Measurements from ENCODE around the gene CAAP1. TPM values are rescaled to one million over a fixed set of nuclear protein-coding genes. Genes with fewer than 3 reads are reported as not detected.

Gene CAAP1
- total and polyA plus RNA-seq, 4 donors, result 8.9 to 19.6 (median 11.3) TPM

- Histone ChIP-seq H3K27ac (ENCODE audit: low read depth in 1 of 2, low read length in 2 of 2) (no peak overlapping the region), H3K9ac (ENCODE audit: low read depth in 1 of 2, low read length in 2 of 2) (no peak overlapping the region), H3K4me3 (ENCODE audit: low read depth in 1 of 3, low read length in 3 of 3) (no peak overlapping the region), H3K36me3 (ENCODE audit: control insufficient read depth in 4 of 4, insufficient read depth in 3 of 4, low read depth in 1 of 4, low read length in 3 of 4) (no peaks in the 10 kb centered on the region), H3K9me3 (ENCODE audit: control insufficient read depth in 4 of 4, low read length in 3 of 4) (no peaks in the 10 kb centered on the region), H3K4me1 (ENCODE audit: control insufficient read depth in 4 of 4, insufficient read depth in 4 of 4, low read length in 3 of 4) (no peaks in the 10 kb centered on the region), H3K27me3 (ENCODE audit: control insufficient read depth in 4 of 4, insufficient read depth in 4 of 4, low read length in 3 of 4) (no peaks in the 10 kb centered on the region)
- DNase-seq (ENCODE audit: low spot score), result no peak
- 71% methylated on average over 1 of the region's 1 CpG for WGBS
- TF ChIP-seq JUND (IDR thresholded peaks at IDR 0.05) (no peak), YY1 (IDR thresholded peaks at IDR 0.05) (no peak), HNF4A (conservative IDR thresholded peaks at IDR 0.05) (no peak), RXRA (IDR thresholded peaks at IDR 0.05) (no peak), SP1 (IDR thresholded peaks at IDR 0.05) (no peak), NR2F2 (IDR thresholded peaks at IDR 0.05) (no peak), CTCF (IDR thresholded peaks at IDR 0.05; ENCODE audit: low read depth, low read length, missing input control) (no peak), TAF1 (conservative IDR thresholded peaks at IDR 0.05) (no peak), ATF3 (IDR thresholded peaks at IDR 0.05) (no peak), RAD21 (IDR thresholded peaks at IDR 0.05) (no peak), HNF4G (IDR thresholded peaks at IDR 0.05) (no peak), EGR1 (IDR thresholded peaks at IDR 0.05; ENCODE audit: low read depth in 2 of 2) (no peak), GABPA (IDR thresholded peaks at IDR 0.05 in 1 of 2, conservative IDR thresholded peaks at IDR 0.05 in 1 of 2) (no peak), FOXA1 (IDR thresholded peaks at IDR 0.05) (no peak)
- TF ChIP-seq, protein P1, sequence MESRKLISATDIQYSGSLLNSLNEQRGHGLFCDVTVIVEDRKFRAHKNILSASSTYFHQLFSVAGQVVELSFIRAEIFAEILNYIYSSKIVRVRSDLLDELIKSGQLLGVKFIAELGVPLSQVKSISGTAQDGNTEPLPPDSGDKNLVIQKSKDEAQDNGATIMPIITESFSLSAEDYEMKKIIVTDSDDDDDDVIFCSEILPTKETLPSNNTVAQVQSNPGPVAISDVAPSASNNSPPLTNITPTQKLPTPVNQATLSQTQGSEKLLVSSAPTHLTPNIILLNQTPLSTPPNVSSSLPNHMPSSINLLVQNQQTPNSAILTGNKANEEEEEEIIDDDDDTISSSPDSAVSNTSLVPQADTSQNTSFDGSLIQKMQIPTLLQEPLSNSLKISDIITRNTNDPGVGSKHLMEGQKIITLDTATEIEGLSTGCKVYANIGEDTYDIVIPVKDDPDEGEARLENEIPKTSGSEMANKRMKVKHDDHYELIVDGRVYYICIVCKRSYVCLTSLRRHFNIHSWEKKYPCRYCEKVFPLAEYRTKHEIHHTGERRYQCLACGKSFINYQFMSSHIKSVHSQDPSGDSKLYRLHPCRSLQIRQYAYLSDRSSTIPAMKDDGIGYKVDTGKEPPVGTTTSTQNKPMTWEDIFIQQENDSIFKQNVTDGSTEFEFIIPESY (IDR thresholded peaks at IDR 0.05), result no peak
- TF ChIP-seq, protein P2, sequence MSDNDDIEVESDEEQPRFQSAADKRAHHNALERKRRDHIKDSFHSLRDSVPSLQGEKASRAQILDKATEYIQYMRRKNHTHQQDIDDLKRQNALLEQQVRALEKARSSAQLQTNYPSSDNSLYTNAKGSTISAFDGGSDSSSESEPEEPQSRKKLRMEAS (IDR thresholded peaks at IDR 0.05), result no peak
- TF ChIP-seq, protein P3, sequence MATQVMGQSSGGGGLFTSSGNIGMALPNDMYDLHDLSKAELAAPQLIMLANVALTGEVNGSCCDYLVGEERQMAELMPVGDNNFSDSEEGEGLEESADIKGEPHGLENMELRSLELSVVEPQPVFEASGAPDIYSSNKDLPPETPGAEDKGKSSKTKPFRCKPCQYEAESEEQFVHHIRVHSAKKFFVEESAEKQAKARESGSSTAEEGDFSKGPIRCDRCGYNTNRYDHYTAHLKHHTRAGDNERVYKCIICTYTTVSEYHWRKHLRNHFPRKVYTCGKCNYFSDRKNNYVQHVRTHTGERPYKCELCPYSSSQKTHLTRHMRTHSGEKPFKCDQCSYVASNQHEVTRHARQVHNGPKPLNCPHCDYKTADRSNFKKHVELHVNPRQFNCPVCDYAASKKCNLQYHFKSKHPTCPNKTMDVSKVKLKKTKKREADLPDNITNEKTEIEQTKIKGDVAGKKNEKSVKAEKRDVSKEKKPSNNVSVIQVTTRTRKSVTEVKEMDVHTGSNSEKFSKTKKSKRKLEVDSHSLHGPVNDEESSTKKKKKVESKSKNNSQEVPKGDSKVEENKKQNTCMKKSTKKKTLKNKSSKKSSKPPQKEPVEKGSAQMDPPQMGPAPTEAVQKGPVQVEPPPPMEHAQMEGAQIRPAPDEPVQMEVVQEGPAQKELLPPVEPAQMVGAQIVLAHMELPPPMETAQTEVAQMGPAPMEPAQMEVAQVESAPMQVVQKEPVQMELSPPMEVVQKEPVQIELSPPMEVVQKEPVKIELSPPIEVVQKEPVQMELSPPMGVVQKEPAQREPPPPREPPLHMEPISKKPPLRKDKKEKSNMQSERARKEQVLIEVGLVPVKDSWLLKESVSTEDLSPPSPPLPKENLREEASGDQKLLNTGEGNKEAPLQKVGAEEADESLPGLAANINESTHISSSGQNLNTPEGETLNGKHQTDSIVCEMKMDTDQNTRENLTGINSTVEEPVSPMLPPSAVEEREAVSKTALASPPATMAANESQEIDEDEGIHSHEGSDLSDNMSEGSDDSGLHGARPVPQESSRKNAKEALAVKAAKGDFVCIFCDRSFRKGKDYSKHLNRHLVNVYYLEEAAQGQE (IDR thresholded peaks at IDR 0.05), result no peak
These were observed 82.8 kb downstream of the CAAP1 start for GRCh38 chr9:26809795-26810194.

DNA sequence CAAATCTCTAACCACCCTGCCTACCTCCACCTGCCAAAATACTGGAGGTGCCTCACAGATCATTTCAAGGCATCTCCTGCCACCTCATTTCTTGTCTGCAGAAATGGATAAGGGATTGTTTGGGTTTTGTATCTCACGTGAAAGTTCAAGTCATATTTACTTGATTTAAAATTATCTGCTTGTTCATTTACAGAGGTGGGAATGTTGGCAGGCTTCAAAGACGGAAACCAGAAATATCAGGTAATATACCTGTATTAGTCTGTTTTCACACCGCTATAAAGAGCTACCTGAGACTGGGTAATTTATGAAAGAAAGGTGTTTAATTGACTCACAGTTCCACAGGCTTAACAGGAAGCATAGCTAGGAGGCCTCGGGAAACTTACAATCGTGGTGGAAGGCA is 85.4 kb downstream of the CAAP1 start:
- no peak overlapping the region for H3K9ac ChIP-seq (ENCODE audit: low read depth in 1 of 2, low read length in 2 of 2)
- no peak for DNase-seq (ENCODE audit: low spot score)
- H3K27ac ChIP-seq (ENCODE audit: low read depth in 1 of 2, low read length in 2 of 2), result no peak overlapping the region
- 78% methylated on average over 5 of the region's 5 CpGs for WGBS
- H3K4me1 ChIP-seq (ENCODE audit: control insufficient read depth in 4 of 4, insufficient read depth in 4 of 4, low read length in 3 of 4), result no peaks in the 10 kb centered on the region
- no peaks in the 10 kb centered on the region for H3K9me3 ChIP-seq (ENCODE audit: control insufficient read depth in 4 of 4, low read length in 3 of 4)
- H3K36me3 ChIP-seq (ENCODE audit: control insufficient read depth in 4 of 4, insufficient read depth in 3 of 4, low read depth in 1 of 4, low read length in 3 of 4), result no peaks in the 10 kb centered on the region
- no peak overlapping the region for H3K4me3 ChIP-seq (ENCODE audit: low read depth in 1 of 3, low read length in 3 of 3)
- TF ChIP-seq NR2F2 (IDR thresholded peaks at IDR 0.05) (no peak), CTCF (IDR thresholded peaks at IDR 0.05; ENCODE audit: low read depth, low read length, missing input control) (no peak), JUND (IDR thresholded peaks at IDR 0.05) (no peak), HNF4A (conservative IDR thresholded peaks at IDR 0.05) (no peak), RAD21 (IDR thresholded peaks at IDR 0.05) (no peak), FOXA1 (IDR thresholded peaks at IDR 0.05) (no peak), RXRA (IDR thresholded peaks at IDR 0.05) (no peak), TAF1 (conservative IDR thresholded peaks at IDR 0.05) (no peak), HNF4G (IDR thresholded peaks at IDR 0.05) (no peak)
- TF ChIP-seq, protein P3 (IDR thresholded peaks at IDR 0.05), result no peak
- TF ChIP-seq, protein P2 (IDR thresholded peaks at IDR 0.05), result no peak
- no peaks in the 10 kb centered on the region for H3K27me3 ChIP-seq (ENCODE audit: control insufficient read depth in 4 of 4, insufficient read depth in 4 of 4, low read length in 3 of 4)

Measured in liver (tissue), 9 donors.